HG02798 (cell line): Measurements from ENCODE around the gene LYZL6.

Source experiments
- ATAC-seq: cut with Tn5 transposase; IDR thresholded peaks from one replicate; pipeline ENCODE4 v1.9.1; 2021; ENCODE audit warnings: mild to moderate bottlenecking; ENCODE audit not compliant: unreplicated experiment, poor library complexity

Gene LYZL6, protein sequence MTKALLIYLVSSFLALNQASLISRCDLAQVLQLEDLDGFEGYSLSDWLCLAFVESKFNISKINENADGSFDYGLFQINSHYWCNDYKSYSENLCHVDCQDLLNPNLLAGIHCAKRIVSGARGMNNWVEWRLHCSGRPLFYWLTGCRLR

GRCh38 chr17:35943537-35943936 lies at the start of gene LYZL6:
LYZL6 (minus strand) TSS chr17:35943713; CDS start chr17:35939356, 4,357 bp downstream.
- ATAC-seq = no peak

DNA sequence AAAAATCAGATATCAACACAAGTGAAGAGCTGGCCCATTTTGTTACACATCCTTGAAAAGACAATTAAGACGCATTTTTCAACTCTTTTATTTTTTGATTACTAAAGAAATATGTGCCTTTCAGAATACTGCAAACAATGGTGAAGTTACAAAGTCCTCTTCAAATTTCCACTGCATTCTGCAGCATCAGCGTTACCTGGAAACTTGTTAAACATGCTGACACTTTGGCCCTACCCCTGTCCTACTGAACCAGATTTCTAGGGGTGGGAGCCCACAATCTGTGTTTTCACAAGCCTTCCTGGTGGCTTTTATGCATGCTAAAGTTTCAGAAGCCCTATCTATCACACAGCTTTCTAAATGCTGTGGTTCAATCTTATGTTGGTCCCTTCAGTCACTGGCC lies 47.6 kb upstream of the LYZL6 start:
- ATAC-seq = no peak

DNA sequence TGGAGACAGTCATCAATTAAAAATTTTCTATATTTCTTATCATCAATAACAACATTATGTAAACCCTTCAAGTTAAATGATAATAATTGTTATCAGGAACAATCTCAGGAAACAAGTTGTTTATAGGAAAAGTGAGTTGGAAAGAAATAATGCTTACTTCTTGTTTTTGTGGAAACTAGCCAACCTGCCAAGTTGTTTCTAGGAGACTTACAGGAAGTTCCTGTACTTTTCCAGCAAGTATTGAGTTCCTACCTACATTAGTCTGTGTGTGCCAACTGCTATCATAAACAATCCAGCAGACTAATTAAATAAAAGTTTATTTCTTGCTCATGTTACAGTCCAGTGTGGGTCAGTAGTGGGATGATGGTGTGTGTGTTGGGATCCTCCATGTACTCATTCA lies 44.7 kb upstream of the LYZL6 start:
- ATAC-seq = no peak

DNA sequence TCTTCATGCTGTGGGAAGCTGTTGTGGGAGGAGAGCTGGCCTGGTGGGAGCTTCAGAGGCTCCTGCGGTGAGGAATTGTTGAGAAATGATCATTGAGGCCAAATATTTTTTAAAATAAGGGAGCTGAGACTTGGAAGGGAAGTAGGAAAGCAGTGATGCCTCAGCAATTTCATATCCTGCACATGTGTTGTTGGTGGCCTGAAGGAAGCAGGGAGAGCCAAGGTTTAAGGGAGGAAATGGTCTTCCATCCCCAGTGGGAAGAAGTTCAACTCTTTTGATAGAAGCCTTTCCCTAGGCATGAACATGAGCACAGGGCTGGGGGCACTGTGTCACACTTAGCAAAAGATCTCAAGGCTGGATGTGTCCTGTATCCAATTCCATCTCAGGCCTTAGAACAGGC lies 43.1 kb upstream of the LYZL6 start, which contains the start of gene CCL14:
Gene CCL14, minus strand, starts transcription at position 87 of the 400 bp plus-strand sequence. Its CDS starts 80 bp downstream, at position 7.
- no peak for ATAC-seq

GRCh38 chr17:35984140-35984539 lies 40.6 kb upstream of the LYZL6 start:
- ATAC-seq = no peak

GRCh38 chr17:35982409-35983191 lies 39.1 kb upstream of the LYZL6 start:
- no peak for ATAC-seq

GRCh38 chr17:35981908-35982330 lies 38.4 kb upstream of the LYZL6 start:
- no peak for ATAC-seq

GRCh38 chr17:35981246-35981645 lies 37.7 kb upstream of the LYZL6 start, which contains the start of gene CCL16:
CCL16 (minus strand) TSS chr17:35981497; CDS start chr17:35981420, 77 bp downstream.
- no peak for ATAC-seq

- ATAC-seq = no peak
Observed at GRCh38 chr17:35978346-35978745, 34.8 kb upstream of the LYZL6 start.

GRCh38 chr17:35977509-35977908 lies 34.0 kb upstream of the LYZL6 start:
- ATAC-seq = no peak

DNA sequence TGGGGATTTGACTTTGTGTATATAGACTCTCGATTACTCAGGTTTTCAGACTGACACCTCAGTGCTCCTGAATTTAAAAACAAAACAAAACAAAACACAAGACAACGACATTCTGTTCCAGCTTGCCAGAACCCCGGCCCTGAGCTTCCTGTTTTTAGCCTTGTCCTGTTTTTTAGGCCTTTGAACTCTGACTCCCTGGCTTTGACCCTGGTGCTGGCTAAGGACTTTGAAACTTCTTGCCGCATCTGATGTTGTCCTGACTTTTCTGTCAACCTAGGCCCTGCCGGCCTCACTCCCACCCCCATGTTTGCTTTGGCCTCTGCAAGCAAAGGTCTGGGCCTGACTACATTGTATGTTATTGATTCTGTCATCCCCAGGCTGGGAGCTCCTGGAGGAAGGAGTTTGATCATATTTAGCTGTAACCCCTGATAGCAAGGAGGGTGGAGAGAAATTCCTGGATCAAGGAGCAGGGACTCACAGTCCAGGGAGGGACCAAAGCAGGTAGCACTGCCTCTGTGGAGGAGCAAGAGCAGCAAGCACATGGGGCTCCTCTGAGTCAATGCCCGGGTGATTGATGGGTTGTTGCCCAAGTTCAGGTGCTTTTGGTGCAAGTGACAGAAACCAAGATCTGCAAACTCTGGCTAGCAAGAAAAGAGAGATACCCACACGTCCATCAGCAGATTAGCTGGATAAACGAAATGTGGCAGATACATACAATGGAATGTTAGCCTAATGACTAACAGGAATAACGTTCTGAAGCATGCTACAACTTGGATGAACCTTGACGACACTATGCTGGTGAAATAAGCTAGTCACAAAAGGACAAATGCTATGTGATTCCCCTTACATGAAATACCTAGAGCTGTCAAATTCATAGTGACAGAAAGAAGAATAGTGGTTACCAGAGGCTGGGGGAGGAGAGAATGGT lies 30.1 kb upstream of the LYZL6 start:
- ATAC-seq = no peak

- ATAC-seq = no peak
Observed at GRCh38 chr17:35972945-35973332, 29.4 kb upstream of the LYZL6 start.

- ATAC-seq = no peak
Observed at GRCh38 chr17:35972535-35972934, 29.0 kb upstream of the LYZL6 start.

GRCh38 chr17:35972066-35972465 lies 28.6 kb upstream of the LYZL6 start:
- no peak for ATAC-seq

GRCh38 chr17:35969558-35970380 lies 26.3 kb upstream of the LYZL6 start:
- ATAC-seq = no peak

DNA sequence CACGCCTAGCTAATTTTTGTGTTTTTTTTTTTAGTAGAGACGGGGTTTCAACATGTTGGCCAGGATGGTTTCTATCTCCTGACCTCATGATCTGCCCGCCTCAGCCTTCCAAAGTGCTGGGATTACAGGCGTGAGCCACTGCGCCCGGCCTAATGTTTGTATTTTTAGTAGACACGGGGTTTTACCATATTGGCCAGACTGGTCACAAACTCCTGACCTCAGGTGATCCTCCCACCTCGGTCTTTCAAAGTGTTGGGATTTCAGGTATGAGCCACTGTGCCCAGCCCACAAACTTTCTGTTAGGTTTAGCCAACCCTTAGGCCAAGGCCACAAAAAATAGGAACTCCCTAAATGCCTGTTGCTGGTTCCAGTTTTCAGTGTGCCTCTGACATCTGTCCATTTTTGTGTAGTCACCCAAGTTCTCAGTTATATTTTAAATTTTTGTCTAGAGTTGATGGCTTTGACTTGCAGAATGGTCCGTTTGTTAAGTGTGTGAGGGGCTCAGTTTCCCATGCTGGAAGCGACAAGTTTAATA lies 25.1 kb upstream of the LYZL6 start:
- ATAC-seq = no peak

DNA sequence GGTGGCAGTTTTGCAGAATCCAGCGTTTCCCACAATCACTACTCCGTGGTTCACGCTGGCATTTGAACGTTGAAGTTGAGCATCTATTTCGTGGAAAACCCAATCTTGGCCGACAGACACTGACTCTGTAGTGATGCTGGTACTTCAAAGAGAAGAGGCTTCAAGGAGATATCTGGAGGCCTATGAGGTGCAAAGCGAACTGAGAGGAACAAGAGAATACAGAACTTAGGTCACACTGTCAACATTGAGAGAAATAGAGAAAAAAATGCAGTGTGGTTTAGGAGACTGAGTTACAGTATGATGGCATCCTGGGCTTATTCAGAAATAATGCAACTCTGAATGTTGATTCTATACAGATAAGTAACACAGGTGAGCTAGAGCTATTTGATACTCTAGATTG lies 21.8 kb upstream of the LYZL6 start:
- ATAC-seq = no peak

GRCh38 chr17:35963663-35964062 lies 20.1 kb upstream of the LYZL6 start:
- ATAC-seq = no peak

- no peak for ATAC-seq
Observed at GRCh38 chr17:35953720-35954119, 10.2 kb upstream of the LYZL6 start.

DNA sequence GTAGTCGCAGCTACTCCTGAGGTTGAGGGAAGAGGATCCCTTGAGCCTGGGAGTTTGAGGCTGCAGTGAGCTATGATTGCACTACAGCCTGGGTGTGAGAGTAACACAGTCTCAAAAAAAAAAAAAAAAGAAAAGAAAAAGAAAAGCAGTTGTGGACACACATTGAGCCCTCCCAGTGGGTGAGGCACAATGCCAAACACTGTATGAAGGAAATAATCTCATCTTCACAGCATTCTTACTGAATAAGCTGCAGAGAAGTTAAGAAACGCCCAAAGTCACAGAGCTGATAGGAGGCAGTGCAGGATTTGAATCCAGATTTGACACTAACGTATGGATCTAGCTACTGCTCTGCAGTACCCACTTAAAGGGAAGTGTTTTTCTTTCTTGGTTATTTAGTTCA lies 5.9 kb upstream of the LYZL6 start:
- no peak for ATAC-seq
